GM12875 (cell line): ENCODE data around the gene CNPPD1.

ENCODE experiments used
- H3K4me3 ChIP-seq: one replicate; pipeline ENCODE4 v1.5.1; 2011; ENCODE audit warnings: low read depth, low read length, control low read depth
- TF ChIP-seq, protein P1 (sequence below): IDR thresholded peaks from 2 replicates; pipeline ENCODE4 v1.5.1; 2011; ENCODE audit warnings: low read depth, mild to moderate bottlenecking, control low read depth, inconsistent platforms, low read length, moderate library complexity, borderline replicate concordance; ENCODE audit not compliant: insufficient read depth

The CNPPD1 gene

DNA sequence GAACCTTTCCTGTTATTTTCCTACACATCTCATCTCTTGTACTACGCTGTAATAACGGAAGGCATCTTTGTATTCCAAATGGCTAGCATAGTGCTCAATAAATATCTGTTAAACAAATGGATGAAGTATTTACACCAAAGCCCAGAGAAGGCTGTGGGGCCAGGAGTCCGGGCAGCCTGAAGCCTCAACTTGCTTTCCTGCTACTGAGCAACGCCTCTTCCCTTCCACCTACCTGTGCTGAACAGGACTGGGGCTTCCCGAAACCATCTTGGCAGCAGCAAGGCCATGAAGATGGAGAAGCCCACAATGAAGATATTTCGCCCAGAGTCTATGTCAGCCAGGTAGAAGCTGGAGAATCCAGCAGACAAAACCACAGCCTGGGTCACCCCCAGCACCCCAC lies 13.6 kb downstream of the CNPPD1 start:
- no peak overlapping the region for H3K4me3 ChIP-seq
- TF ChIP-seq, protein P1, sequence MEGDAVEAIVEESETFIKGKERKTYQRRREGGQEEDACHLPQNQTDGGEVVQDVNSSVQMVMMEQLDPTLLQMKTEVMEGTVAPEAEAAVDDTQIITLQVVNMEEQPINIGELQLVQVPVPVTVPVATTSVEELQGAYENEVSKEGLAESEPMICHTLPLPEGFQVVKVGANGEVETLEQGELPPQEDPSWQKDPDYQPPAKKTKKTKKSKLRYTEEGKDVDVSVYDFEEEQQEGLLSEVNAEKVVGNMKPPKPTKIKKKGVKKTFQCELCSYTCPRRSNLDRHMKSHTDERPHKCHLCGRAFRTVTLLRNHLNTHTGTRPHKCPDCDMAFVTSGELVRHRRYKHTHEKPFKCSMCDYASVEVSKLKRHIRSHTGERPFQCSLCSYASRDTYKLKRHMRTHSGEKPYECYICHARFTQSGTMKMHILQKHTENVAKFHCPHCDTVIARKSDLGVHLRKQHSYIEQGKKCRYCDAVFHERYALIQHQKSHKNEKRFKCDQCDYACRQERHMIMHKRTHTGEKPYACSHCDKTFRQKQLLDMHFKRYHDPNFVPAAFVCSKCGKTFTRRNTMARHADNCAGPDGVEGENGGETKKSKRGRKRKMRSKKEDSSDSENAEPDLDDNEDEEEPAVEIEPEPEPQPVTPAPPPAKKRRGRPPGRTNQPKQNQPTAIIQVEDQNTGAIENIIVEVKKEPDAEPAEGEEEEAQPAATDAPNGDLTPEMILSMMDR = no peak

GRCh38 chr2:219161097-219161496 lies 15.6 kb downstream of the CNPPD1 start:
- TF ChIP-seq, protein P1 = no peak
- peak overlapping the region; percentile 69 for H3K4me3 ChIP-seq

DNA sequence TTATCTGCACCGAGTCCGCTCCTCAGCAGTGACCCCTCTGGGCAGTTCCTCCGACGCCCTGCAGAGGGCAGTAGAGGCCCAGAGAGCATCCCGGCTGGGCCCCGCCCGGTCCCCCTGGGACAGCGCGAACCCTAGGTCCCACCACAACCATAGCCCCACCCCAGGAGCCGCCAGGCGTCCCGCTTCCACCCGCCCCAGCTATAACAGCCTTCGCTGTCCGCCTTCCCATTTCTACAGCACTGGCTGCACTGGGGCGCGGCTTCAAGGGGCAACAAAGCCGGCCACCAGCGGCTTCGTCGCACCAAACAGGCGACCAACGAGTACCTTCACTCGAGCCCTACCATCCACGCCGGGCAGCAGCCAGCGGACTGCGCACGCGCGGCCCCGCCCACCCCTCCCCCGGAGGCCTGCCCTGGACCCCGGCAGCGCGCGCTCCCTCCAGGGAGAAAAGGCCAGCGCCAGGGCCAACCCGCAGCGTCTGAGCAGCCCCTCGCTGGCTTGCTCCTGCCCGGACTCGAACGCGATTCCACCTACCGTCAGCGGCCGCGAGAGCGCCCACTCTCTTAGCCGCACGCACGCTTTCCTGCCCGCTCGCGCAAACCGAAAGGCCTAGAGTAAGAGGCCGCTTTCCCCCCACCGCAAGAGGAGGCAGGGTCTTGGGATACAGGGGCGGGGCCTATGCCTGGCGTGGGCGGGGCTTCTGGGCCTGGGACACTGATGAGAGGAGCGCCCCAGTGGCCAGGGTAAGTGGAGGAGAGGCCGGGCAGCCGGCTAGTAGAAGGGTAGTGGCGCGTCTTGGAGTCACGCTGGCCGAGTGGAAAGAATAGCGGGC lies 16.3 kb downstream of the CNPPD1 start, which contains the start of gene NHEJ1:
Gene NHEJ1, minus strand, starts transcription at position 630 of the 832 bp plus-strand sequence. CDS start 2,453 bp downstream, outside the sequence.
- TF ChIP-seq, protein P1 = peak; percentile 99
- H3K4me3 ChIP-seq = peak within 1 kb of the TSS; percentile 69

GRCh38 chr2:219159771-219160185 lies 16.9 kb downstream of the CNPPD1 start:
- TF ChIP-seq, protein P1 = no peak

GRCh38 chr2:219158586-219158985 lies 18.1 kb downstream of the CNPPD1 start:
- no peak overlapping the region for H3K4me3 ChIP-seq
- TF ChIP-seq, protein P1 = no peak

More at GRCh38 chr2:219159771-219160185, 16.9 kb downstream of the CNPPD1 start:
- H3K4me3 ChIP-seq = peak overlapping the region; percentile 69

DNA sequence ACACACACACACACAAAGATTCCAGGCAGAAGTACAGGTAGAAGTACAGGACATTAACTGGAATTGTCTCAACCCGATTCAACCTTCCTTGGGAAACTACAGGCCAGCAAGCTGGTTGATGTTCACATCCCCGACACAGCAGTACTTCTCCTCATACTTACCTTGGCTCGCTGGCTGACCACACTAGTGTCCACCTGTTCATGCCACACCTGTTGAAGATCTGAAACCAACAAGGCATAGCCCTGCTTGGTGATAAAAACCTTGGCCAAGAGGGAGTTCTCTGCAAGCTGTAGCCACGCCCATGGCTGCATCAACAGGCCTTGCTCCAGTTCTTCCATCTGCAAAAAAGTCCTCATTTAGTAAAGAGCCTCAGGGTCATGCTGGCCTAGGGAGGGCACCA lies 18.7 kb downstream of the CNPPD1 start:
- TF ChIP-seq, protein P1 = no peak
- no peak overlapping the region for H3K4me3 ChIP-seq

DNA sequence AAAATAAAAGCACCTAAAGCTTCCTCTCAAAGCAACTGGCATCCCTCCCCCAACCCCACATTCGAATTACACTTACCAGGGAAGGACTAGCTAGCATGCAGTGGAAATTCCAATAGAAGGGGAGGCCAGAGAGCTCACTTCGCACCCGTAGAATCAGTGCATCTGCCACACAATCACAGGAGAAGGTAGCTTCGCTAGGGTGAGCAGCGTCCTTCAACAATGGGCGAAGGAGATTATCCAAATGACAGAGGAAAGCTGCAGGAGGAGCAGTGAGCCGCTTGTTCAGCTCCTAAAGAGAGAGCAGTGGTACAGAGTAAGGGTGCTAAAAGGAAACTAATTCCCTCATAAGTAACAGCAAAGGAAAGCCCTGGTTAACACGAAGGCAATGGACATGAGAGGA lies 19.3 kb downstream of the CNPPD1 start:
- TF ChIP-seq, protein P1 = no peak
- no peak overlapping the region for H3K4me3 ChIP-seq
